DND-41 (cell line): ENCODE data around the gene CCL4.
"Not testable (repeated sequence)": the region's sequence is repeated elsewhere in the genome, so short reads cannot be mapped to it uniquely, and the experiment has no call there.

Source experiments
- ATAC-seq: fragments of 200-7000 bp; cut with Tn5 transposase; 3 replicates; pipeline ENCODE4 v1.9.1; 2021; ENCODE audit warnings: low read depth; ENCODE audit not compliant: insufficient read depth
- DNase-seq: peaks from one replicate; pipeline ENCODE4 v3.0.0-alpha.2; 2020
- H2AFZ ChIP-seq: 2 replicates; pipeline ENCODE4 v1.6.0; 2012; ENCODE audit warnings: low read depth, low read length
- H3K27ac ChIP-seq: 2 replicates; pipeline ENCODE4 v1.5.1; 2012; ENCODE audit warnings: low read length, inconsistent platforms
- H3K27me3 ChIP-seq: fragments of 200-600 bp; sonication (generic); 2 replicates; pipeline ENCODE4 v1.6.0; 2012; ENCODE audit warnings: low read length, mild to moderate bottlenecking, inconsistent platforms; ENCODE audit not compliant: insufficient read depth, poor library complexity
- H3K36me3 ChIP-seq: 2 replicates; pipeline ENCODE4 v1.5.1; 2012; ENCODE audit warnings: low read length, inconsistent platforms; ENCODE audit not compliant: insufficient read depth
- H3K4me1 ChIP-seq: 2 replicates; pipeline ENCODE4 v1.5.1; 2012; ENCODE audit warnings: mild to moderate bottlenecking, low read length; ENCODE audit not compliant: insufficient read depth
- H3K4me2 ChIP-seq: 2 replicates; pipeline ENCODE4 v1.6.0; 2012; ENCODE audit warnings: mild to moderate bottlenecking, moderate library complexity, low read length, inconsistent platforms; ENCODE audit not compliant: insufficient read depth
- H3K4me3 ChIP-seq, 2 experiments: fragments of 200-600 bp in 1 of 2; shearing (Covaris generic) in 1 of 2; 2 replicates each; pipeline ENCODE4 v1.5.1; 2012 to 2016; ENCODE audit warnings: inconsistent platforms in 2 of 2, low read length in 2 of 2, mild to moderate bottlenecking in 2 of 2, low read depth in 1 of 2, moderate library complexity in 1 of 2
- H3K79me2 ChIP-seq: 2 replicates; pipeline ENCODE4 v1.6.0; 2012; ENCODE audit warnings: low read length, inconsistent platforms; ENCODE audit not compliant: insufficient read depth
- H3K9ac ChIP-seq: 2 replicates; pipeline ENCODE4 v1.6.0; 2012; ENCODE audit warnings: low read depth, mild to moderate bottlenecking, inconsistent platforms, low read length, moderate library complexity
- H3K9me3 ChIP-seq: 2 replicates; pipeline ENCODE4 v1.5.1; 2012; ENCODE audit warnings: low read length, moderate library complexity, mild to moderate bottlenecking, inconsistent platforms; ENCODE audit not compliant: insufficient read depth, severe bottlenecking
- H4K20me1 ChIP-seq: 2 replicates; pipeline ENCODE4 v1.6.0; 2012; ENCODE audit warnings: low read length; ENCODE audit not compliant: insufficient read depth
- CTCF ChIP-seq: IDR thresholded peaks from 2 replicates; pipeline ENCODE4 v1.5.1; 2012; ENCODE audit warnings: borderline replicate concordance, low read length, moderate library complexity, mild to moderate bottlenecking; ENCODE audit not compliant: poor library complexity, severe bottlenecking; ENCODE audit errors: extremely low read depth
- EZH2 ChIP-seq: IDR thresholded peaks from 3 replicates; pipeline ENCODE4 v1.6.1; 2012; ENCODE audit warnings: borderline replicate concordance, low read depth, mild to moderate bottlenecking, moderate library complexity, low read length, inconsistent platforms; ENCODE audit not compliant: severe bottlenecking

The CCL4 gene

GRCh38 chr17:36117505-36118382, 14.1 kb downstream of the CCL4 start:
- no peaks in the 10 kb centered on the region for H3K27me3 ChIP-seq
- H3K27ac ChIP-seq = no peak overlapping the region
- DNase-seq (no peak), ATAC-seq (no peak)
- no peaks in the 10 kb centered on the region for H3K36me3 ChIP-seq
- H3K4me2 ChIP-seq = no peak overlapping the region
- no peak overlapping the region for H3K4me3 ChIP-seq
- H3K9ac ChIP-seq = no peak overlapping the region
- no peak overlapping the region for H2AFZ ChIP-seq
- H3K79me2 ChIP-seq = no peaks in the 10 kb centered on the region
- TF ChIP-seq CTCF (no peak), EZH2 (no peak)
- H3K4me1 ChIP-seq = no peaks in the 10 kb centered on the region
- no peaks in the 10 kb centered on the region for H4K20me1 ChIP-seq
- H3K9me3 ChIP-seq = no peaks in the 10 kb centered on the region

GRCh38 chr17:36118477-36119353, 15.1 kb downstream of the CCL4 start:
- no peak overlapping the region for H3K27ac ChIP-seq
- H2AFZ ChIP-seq = no peak overlapping the region
- no peaks in the 10 kb centered on the region for H4K20me1 ChIP-seq
- peaks cover 3% of the 10 kb centered on the region for H3K9me3 ChIP-seq
- H3K4me1 ChIP-seq = no peaks in the 10 kb centered on the region
- no peak for ATAC-seq
- H3K4me2 ChIP-seq = no peak overlapping the region
- no peak overlapping the region for H3K9ac ChIP-seq
- no peaks in the 10 kb centered on the region for H3K79me2 ChIP-seq
- no peak for TF ChIP-seq CTCF
- TF ChIP-seq EZH2 = no peak
- no peak overlapping the region for H3K4me3 ChIP-seq
- H3K36me3 ChIP-seq = no peaks in the 10 kb centered on the region
- no peak for DNase-seq
- no peaks in the 10 kb centered on the region for H3K27me3 ChIP-seq

- no peaks in the 10 kb centered on the region for H3K79me2 ChIP-seq
- H3K27ac ChIP-seq = no peak overlapping the region
- H2AFZ ChIP-seq = no peak overlapping the region
- ATAC-seq (no peak), DNase-seq (no peak)
- H3K4me3 ChIP-seq = no peak overlapping the region
- H3K9me3 ChIP-seq = peaks cover 11% of the 10 kb centered on the region
- no peak overlapping the region for H3K9ac ChIP-seq
- H3K4me1 ChIP-seq = no peaks in the 10 kb centered on the region
- H3K27me3 ChIP-seq = no peaks in the 10 kb centered on the region
- H3K36me3 ChIP-seq = peaks cover 4% of the 10 kb centered on the region; the same call in 1 of the 2 replicates
- TF ChIP-seq CTCF (no peak), EZH2 (no peak)
- H4K20me1 ChIP-seq = no peaks in the 10 kb centered on the region
- no peak overlapping the region for H3K4me2 ChIP-seq
Measured at GRCh38 chr17:36120221-36120620, 16.6 kb downstream of the CCL4 start.

- not testable (repeated sequence) for ATAC-seq, H3K4me2 ChIP-seq, H4K20me1 ChIP-seq, H3K4me1 ChIP-seq, H3K9ac ChIP-seq, H2AFZ ChIP-seq, H3K27me3 ChIP-seq, DNase-seq, H3K27ac ChIP-seq, H3K36me3 ChIP-seq, H3K4me3 ChIP-seq, H3K79me2 ChIP-seq
- H3K9me3 ChIP-seq = peaks cover 20% of the 10 kb centered on the region
Measured at GRCh38 chr17:36121099-36121498, 17.5 kb downstream of the CCL4 start.
